Lower leg skin (tissue), 4 donors: ENCODE data around the gene TSEN54. TPM values are rescaled to one million over a fixed set of nuclear protein-coding genes. Genes with fewer than 3 reads are reported as not detected.

Source experiments
- DNase-seq, 2 donors: peaks; one replicate each; pipeline ENCODE4 v3.0.0-alpha.2; 2019; ENCODE audit warnings: low spot score in 2 of 2
- H3K4me3 ChIP-seq: fragments of 200-600 bp; sonication (generic); 2 replicates; pipeline ENCODE4 v1.5.1; 2017; ENCODE audit warnings: mild to moderate bottlenecking, low read depth; ENCODE audit not compliant: poor library complexity, severe bottlenecking
- CTCF ChIP-seq, 3 donors: fragments of 450-650 bp; IDR thresholded peaks; one replicate each; pipeline ENCODE4 v1.5.1; 2016; ENCODE audit warnings: antibody characterized with exemption in 3 of 3, mild to moderate bottlenecking in 3 of 3, moderate library complexity in 2 of 3
- POLR2A ChIP-seq, 2 donors: fragments of 450-650 bp; IDR thresholded peaks; one replicate each; pipeline ENCODE4 v1.6.1; 2016 to 2017; ENCODE audit warnings: antibody characterized with exemption in 2 of 2, mild to moderate bottlenecking in 1 of 2, moderate library complexity in 1 of 2
- WGBS, 2 donors: methylation state at CpG; one replicate each; pipeline ENCODE4 v1.1.5; 2018; 5-methylcytosine and 5-hydroxymethylcytosine counted together
- intact Hi-C: fragments of 100-400 bp; cut with DNase I; formaldehyde crosslinking; loops from one replicate; pipeline ENCODE4 v1.15.0; 2023; ENCODE audit warnings: low total_unique reads
- total RNA-seq, 4 donors: library from RNA; depleted of rRNA; stranded (reverse); fragments of >200 nt; gene quantifications; one replicate each; pipeline ENCODE4 v1.1.0, GENCODE V29; 2016

TSEN54 gene
- total RNA-seq, 4 donors from 2014 or later: 42.7 to 70.8 (median 50.8) TPM

GRCh38 chr17:75536366-75536765, 20.0 kb downstream of the TSEN54 start:
- intact Hi-C loops: no loop called here
- no peak for DNase-seq
- no peak overlapping the region for H3K4me3 ChIP-seq
- TF ChIP-seq CTCF (IDR thresholded peaks at IDR 0.05) (no peak), POLR2A (IDR thresholded peaks at IDR 0.05) (no peak)
- WGBS, 2 donors: 81 to 87% methylated on average over 10 of the region's 10 CpGs

- 67 to 75% methylated on average over 12 to 13 of the region's 13 CpGs for WGBS, 2 donors
- DNase-seq: no peak
- no peak overlapping the region for H3K4me3 ChIP-seq
- intact Hi-C loops: no loop called here
- TF ChIP-seq POLR2A (IDR thresholded peaks at IDR 0.05) (no peak), CTCF (IDR thresholded peaks at IDR 0.05) (no peak)
These were observed 23.8 kb downstream of the TSEN54 start for GRCh38 chr17:75539967-75540729.

GRCh38 chr17:75540923-75541503, 24.7 kb downstream of the TSEN54 start:
- H3K4me3 ChIP-seq: no peak overlapping the region
- no peak for TF ChIP-seq CTCF (IDR thresholded peaks at IDR 0.05)
- no peak for TF ChIP-seq POLR2A (IDR thresholded peaks at IDR 0.05)
- intact Hi-C loops: no loop called here
- no peak for DNase-seq
- 61% methylated on average over 4 of the region's 4 CpGs for WGBS, 2 donors

- no peak for DNase-seq
- intact Hi-C loops: no loop called here
- 92 to 93% methylated on average over 8 of the region's 8 CpGs for WGBS, 2 donors
- TF ChIP-seq CTCF (IDR thresholded peaks at IDR 0.05) (no peak), POLR2A (IDR thresholded peaks at IDR 0.05) (no peak)
- no peak overlapping the region for H3K4me3 ChIP-seq
These were observed 25.9 kb downstream of the TSEN54 start for GRCh38 chr17:75542229-75542628.

- TF ChIP-seq CTCF (IDR thresholded peaks at IDR 0.05) (no peak), POLR2A (IDR thresholded peaks at IDR 0.05) (no peak)
- H3K4me3 ChIP-seq: no peak overlapping the region
- WGBS, 2 donors: 87 to 89% methylated on average over 13 to 15 of the region's 15 CpGs
- intact Hi-C loops: no loop called here
- DNase-seq: no peak
These were observed 26.5 kb downstream of the TSEN54 start for GRCh38 chr17:75542728-75543336.
